Measurements from ENCODE around the gene CCDC47. TPM values are rescaled to one million over a fixed set of nuclear protein-coding genes. Genes with fewer than 3 reads are reported as not detected.

CCDC47 gene
- total RNA-seq, 1 experiment from 2014 or later: 80.5 TPM

- intact Hi-C loops (cut with micrococcal nuclease; ENCODE audit: unreplicated experiment): no loop called here
- CTCF ChIA-PET: interaction anchor here (0.5 kb wide), 1 partner anchor 268 kb away, joined by 6 read pairs; no protein-coding TSS in a partner anchor
These were observed 76.9 kb downstream of the CCDC47 start for GRCh38 chr17:63696381-63696961.

GRCh38 chr17:63695889-63696288, 77.5 kb downstream of the CCDC47 start:
- no peaks in the 10 kb centered on the region for H3K9me3 Mint-ChIP-seq (ENCODE audit: low read depth, unreplicated experiment)
- no peak for DNase-seq
- intact Hi-C loops (cut with micrococcal nuclease; ENCODE audit: unreplicated experiment): no loop called here
- CTCF ChIA-PET: no interaction called here
- no peak overlapping the region for H3K27ac Mint-ChIP-seq (ENCODE audit: unreplicated experiment)
- H3K4me3 Mint-ChIP-seq (ENCODE audit: low read depth, unreplicated experiment): no peak overlapping the region
- H3K4me1 Mint-ChIP-seq (ENCODE audit: low read depth, unreplicated experiment): no peaks in the 10 kb centered on the region
- no TSS peak for BruUV-seq (replicated peaks)
- no peaks in the 10 kb centered on the region for H3K27me3 Mint-ChIP-seq (ENCODE audit: unreplicated experiment)
- H3K36me3 Mint-ChIP-seq (ENCODE audit: insufficient read depth, unreplicated experiment): peaks cover 10% of the 10 kb centered on the region
- TF ChIP-seq CTCF (IDR thresholded peaks at IDR 0.05; ENCODE audit: unreplicated experiment): no peak

More at GRCh38 chr17:63696381-63696961, 76.9 kb downstream of the CCDC47 start:
- no peaks in the 10 kb centered on the region for H3K27me3 Mint-ChIP-seq (ENCODE audit: unreplicated experiment)
- H3K36me3 Mint-ChIP-seq (ENCODE audit: insufficient read depth, unreplicated experiment): peaks cover 10% of the 10 kb centered on the region
- no peak overlapping the region for H3K27ac Mint-ChIP-seq (ENCODE audit: unreplicated experiment)
- DNase-seq: no peak
- no TSS peak for BruUV-seq (replicated peaks)
- TF ChIP-seq CTCF (IDR thresholded peaks at IDR 0.05; ENCODE audit: unreplicated experiment): no peak
- no peak overlapping the region for H3K4me3 Mint-ChIP-seq (ENCODE audit: low read depth, unreplicated experiment)
- H3K9me3 Mint-ChIP-seq (ENCODE audit: low read depth, unreplicated experiment): no peaks in the 10 kb centered on the region
- H3K4me1 Mint-ChIP-seq (ENCODE audit: low read depth, unreplicated experiment): no peaks in the 10 kb centered on the region

Other genes with a start within 250 kb of the CCDC47 start
- 58.9 and 61.9 TPM in 2 replicates for gene DCAF7, start 223.1 kb downstream of the CCDC47 start, total RNA-seq (2022)
- gene TACO1, start 172.7 kb downstream of the CCDC47 start, total RNA-seq (2022): 14.1 and 15.4 TPM in 2 replicates
- 10.0 and 11.4 TPM in 2 replicates for gene MAP3K3, start 151.2 kb downstream of the CCDC47 start, total RNA-seq (2022)
- 5.0 and 8.0 TPM in 2 replicates for gene LIMD2, start 73.5 kb downstream of the CCDC47 start, total RNA-seq (2022)
- gene STRADA, start 31.8 kb downstream of the CCDC47 start, total RNA-seq (2022): 18.1 and 18.2 TPM in 2 replicates
- gene DDX42, start 573 bp upstream of the CCDC47 start, total RNA-seq (2022): 87.8 and 99.5 TPM in 2 replicates
- 91.4 and 95.1 TPM in 2 replicates for gene PSMC5, start 53.8 kb upstream of the CCDC47 start, total RNA-seq (2022)
- gene FTSJ3, start 54.1 kb upstream of the CCDC47 start, total RNA-seq (2022): 43.3 and 46.0 TPM in 2 replicates
- 46.7 and 50.6 TPM in 2 replicates for gene SMARCD2, start 69.1 kb upstream of the CCDC47 start, total RNA-seq (2022)
- gene CSH2, start 100.1 kb upstream of the CCDC47 start, total RNA-seq (2022): not detected in 2 replicates
- gene GH2, start 108.3 kb upstream of the CCDC47 start, total RNA-seq (2022): not detected in 2 replicates
- not detected in 2 replicates for gene CSH1, start 123.0 kb upstream of the CCDC47 start, total RNA-seq (2022)
- not detected in 2 replicates for gene CSHL1, start 137.7 kb upstream of the CCDC47 start, total RNA-seq (2022)
- gene GH1, start 145.2 kb upstream of the CCDC47 start, total RNA-seq (2022): not detected in 2 replicates
- gene CD79B, start 158.7 kb upstream of the CCDC47 start, total RNA-seq (2022): not detected in 2 replicates
- gene SCN4A, start 199.3 kb upstream of the CCDC47 start, total RNA-seq (2022): not detected in 2 replicates
- 0.47 and 0.61 TPM in 2 replicates for gene PRR29, start 224.8 kb upstream of the CCDC47 start, total RNA-seq (2022)
- gene ICAM2, start 247.0 kb upstream of the CCDC47 start, total RNA-seq (2022): 3.6 and 4.4 TPM in 2 replicates